ENCODE results near the gene CTSD.

- TF ChIP-seq POLR2A (IDR thresholded peaks at IDR 0.05; ENCODE audit: low read length) (no peak), GATA1 (IDR thresholded peaks at IDR 0.05; ENCODE audit: low read depth, low read length) (no peak)
Measured at GRCh38 chr11:1733009-1733715, 30.6 kb downstream of the CTSD start.
